Hematopoietic multipotent progenitor cell treated with erythropoietin and hydrocortisone succinate and interleukin-3 and kit ligand, for 4 days (in vitro differentiated cells): Measurements from ENCODE around the gene FCRL2.

Experiments
- DNase-seq: peaks from one replicate; pipeline ENCODE4 v3.0.0-alpha.2; 2015

FCRL2 gene, protein sequence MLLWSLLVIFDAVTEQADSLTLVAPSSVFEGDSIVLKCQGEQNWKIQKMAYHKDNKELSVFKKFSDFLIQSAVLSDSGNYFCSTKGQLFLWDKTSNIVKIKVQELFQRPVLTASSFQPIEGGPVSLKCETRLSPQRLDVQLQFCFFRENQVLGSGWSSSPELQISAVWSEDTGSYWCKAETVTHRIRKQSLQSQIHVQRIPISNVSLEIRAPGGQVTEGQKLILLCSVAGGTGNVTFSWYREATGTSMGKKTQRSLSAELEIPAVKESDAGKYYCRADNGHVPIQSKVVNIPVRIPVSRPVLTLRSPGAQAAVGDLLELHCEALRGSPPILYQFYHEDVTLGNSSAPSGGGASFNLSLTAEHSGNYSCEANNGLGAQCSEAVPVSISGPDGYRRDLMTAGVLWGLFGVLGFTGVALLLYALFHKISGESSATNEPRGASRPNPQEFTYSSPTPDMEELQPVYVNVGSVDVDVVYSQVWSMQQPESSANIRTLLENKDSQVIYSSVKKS

GRCh38 chr1:157776971-157777391 lies at the start of gene FCRL2:
Gene FCRL2 (minus strand): TSS chr1:157777132. CDS start chr1:157777073, 59 bp downstream.
- DNase-seq: peak; percentile 49

DNA sequence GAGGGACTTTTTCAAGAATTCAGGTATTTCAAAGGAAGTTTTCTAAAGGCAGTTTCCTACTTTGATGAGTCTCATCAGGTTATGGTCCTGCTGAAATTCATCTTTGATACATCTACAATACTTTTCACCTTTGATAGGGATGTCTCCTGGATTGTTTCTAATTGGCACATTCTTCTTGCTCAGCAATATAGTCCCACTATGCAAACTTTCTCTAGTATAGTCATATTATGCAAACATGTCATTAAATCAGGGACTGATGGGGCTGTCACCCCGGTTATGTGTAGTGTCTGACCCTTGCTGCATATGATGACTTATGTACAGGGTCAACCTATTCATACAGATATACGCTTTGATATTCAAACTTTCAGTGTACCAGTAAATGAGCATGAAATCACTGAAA lies 43.4 kb upstream of the FCRL2 start:
- DNase-seq: no peak

DNA sequence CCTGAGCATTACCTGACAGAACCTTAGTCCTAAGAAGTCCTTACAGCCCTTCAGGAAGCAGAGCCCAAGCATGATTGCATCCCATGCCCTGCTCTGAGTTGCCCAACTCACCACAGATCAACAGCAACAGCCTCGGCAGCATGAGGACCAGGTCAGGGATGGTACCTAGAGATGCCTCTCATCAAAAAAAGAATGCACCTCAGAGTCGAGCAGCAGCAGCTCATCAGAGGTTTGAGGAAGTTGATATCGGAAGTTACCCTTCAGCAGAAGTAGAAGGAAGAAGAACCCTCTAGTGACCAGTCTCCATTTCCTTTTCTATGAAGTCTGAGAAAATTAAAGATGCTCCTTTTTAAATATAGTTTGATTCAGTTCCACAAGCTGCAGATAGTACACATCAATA lies 43.0 kb upstream of the FCRL2 start, which contains the start of gene FCRL1:
FCRL1 (minus strand) TSS at position 225 of the 400 bp plus-strand sequence; CDS start at position 142, 83 bp downstream.
- peak; percentile 46 for DNase-seq

- DNase-seq: no peak
Observed at GRCh38 chr1:157819215-157819614, 42.3 kb upstream of the FCRL2 start.

- DNase-seq: no peak
Observed at GRCh38 chr1:157813269-157813668, 36.3 kb upstream of the FCRL2 start.

DNA sequence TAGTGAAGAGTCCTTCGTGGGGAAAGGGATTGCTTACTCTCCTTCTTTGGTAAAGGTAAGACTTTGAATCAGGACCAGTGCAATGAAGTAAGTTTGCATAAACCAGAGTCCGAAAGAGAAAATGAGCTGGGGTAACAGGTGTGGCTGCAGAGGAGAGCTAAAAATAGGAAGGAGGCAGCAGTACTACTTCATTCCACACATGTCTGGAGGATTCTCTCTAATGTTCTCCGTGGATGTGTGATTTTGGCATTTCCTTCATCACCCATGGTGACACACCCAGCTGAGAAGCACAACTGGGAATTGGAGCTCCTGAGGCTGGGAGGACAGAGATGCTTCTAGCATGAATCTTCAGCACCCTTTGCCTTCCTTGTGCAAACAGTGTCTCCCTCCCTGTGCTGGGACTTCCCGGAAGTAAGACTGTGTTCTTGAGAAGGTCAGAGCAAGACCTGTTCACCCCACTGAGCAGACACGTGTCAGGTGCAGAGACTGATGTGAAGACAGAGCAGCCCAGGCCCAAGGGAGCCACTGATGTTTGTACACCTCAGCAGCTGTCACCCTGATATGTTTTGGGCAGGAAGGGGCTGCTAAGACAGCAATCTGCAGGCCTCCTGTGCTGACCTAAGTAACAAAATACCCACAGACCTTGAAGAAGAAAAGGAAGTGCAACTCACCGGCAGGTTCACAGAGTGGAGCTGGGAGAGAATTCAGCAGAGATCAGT lies 29.7 kb upstream of the FCRL2 start:
- no peak for DNase-seq

- DNase-seq: no peak
Observed at GRCh38 chr1:157803851-157804250, 26.9 kb upstream of the FCRL2 start.

DNA sequence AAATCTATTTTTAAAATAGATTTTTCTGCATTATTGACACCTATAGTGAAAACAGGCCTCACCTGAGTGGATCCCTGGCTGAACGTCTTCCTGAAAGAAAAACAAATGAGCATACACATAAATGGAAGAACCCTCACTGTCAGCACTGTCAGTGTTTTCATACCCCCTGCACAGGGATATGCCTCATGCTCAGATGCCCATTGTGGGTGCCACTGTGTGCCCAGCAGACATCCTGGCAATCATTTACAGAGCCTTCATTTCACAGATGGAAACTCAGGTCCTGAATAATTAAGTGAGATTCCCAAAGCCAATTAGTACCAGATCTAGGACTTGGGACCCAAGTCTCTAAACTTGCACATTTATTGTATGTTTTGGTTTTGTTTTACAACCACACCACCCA lies 23.1 kb upstream of the FCRL2 start:
- no peak for DNase-seq

DNA sequence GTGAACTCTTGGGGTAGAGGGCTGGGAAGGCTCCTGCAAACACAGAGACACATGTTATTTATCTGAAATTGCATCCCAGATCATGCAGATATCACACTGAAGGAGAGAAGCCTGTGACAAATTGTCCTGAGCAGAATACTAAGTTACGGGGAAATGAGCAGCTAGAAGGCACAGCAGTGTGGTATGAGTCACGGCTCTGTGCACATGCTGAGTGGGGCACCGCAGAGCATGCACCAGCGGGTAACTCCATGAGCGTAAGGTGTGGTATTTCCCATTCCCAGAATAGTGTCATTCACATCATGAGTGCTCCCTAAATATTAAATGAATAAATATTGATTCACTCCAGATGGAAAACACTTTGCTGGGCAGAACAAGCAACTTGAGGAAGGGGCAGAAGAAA lies 21.3 kb upstream of the FCRL2 start:
- no peak for DNase-seq

DNA sequence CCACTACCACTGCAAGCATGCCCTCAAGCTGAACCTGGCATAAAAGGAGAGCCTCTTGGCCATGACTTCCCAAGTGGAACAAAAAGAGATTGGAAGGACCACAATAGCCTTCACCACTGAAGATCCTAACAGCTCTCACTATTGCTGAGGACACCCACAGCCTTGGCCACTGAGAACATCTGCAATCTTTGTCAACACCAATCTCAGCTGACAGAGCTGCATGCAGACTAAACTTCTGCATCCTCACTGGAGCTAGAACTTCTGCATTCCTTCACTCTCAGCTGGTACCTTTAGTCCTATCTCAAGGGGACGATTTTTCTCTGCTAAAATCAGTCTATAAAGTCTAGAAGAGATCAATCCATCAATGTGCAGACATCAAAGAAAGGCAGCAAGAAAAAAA lies 8.3 kb upstream of the FCRL2 start:
- peak; percentile 28 for DNase-seq

GRCh38 chr1:157784801-157785200 lies 7.9 kb upstream of the FCRL2 start:
- DNase-seq: no peak

DNA sequence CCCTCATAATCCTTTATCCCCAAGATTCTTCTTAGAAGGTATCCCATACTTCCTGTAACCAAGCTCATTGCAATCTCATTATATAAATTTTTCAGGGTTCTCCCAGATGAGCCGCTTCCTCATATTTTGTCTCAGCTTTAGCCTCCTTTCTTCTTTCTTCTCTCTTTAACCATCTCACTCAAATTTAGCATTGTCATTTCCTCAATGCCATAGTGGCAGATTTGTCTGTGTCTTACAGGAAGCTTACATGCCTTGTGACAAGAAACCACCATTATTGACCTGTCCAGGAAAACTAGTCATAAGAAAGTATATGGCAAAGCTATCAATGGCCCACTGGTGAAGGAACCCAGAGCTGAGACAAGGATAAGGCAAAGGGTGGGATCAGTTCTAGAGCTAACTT lies 6.0 kb upstream of the FCRL2 start:
- peak; percentile 68 for DNase-seq

DNA sequence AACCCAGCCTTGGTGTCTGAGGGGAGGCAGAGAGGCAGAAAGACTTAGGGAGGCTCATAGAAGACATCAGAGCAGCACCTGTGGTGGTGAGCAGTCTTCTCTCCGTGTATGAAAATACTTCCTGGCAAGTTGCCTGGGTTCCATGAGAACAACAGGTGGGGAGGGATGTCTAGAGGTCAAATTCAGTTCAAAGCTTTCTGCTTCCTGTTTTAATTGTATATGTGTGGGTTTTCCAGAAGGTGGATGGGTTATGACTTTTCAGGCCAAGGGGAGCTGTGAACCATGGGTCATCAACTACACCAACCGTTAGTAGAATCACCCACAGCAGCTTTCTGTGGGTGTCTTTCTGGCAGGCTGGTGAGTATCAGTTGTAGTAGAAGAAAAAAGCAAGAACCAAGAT lies 4.1 kb upstream of the FCRL2 start:
- no peak for DNase-seq

- no peak for DNase-seq
Observed at GRCh38 chr1:157775101-157775870, 1.6 kb downstream of the FCRL2 start.

GRCh38 chr1:157774412-157774811 lies 2.5 kb downstream of the FCRL2 start:
- DNase-seq: no peak

DNA sequence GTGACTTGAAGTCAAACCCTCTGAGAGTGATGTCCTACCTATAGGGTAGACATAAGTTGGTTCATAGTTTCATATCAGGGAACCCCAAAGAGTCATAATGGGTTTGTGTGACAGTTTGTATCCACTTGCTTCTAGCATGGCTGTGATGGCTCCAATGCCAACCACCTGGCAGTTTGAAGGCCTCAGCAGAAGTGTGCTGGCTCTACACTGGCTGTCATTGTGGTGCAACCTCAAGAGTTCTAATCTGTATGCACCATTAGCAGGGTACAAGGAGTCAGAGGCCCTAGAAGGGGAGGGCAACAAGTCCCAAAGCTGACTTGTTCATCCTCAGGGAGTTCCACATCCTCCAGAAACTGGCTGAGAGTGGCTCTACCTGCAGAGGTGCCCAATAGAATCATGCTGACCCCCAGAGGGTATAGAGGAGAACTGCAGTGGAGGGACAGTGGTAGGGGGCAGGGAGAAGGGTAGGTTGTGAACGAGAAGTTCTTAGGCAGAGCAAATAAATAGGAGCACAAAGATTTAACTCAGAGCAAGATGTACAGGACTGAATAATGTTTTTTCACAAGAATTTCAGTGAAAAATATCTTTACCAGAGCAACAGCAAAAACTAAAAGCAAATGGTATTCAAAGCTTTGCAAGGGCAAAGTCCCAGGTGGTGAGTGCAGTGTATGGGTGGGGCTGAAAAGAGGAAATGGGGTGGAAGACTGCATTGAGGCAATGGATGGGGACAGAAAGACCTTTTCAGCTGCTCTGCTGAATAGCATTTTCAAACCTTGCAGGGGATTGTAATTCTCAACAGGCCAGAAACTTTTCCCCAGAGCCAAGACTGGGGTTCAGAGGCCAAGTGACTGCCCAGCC lies 3.2 kb downstream of the FCRL2 start:
- peak; percentile 49 for DNase-seq

DNA sequence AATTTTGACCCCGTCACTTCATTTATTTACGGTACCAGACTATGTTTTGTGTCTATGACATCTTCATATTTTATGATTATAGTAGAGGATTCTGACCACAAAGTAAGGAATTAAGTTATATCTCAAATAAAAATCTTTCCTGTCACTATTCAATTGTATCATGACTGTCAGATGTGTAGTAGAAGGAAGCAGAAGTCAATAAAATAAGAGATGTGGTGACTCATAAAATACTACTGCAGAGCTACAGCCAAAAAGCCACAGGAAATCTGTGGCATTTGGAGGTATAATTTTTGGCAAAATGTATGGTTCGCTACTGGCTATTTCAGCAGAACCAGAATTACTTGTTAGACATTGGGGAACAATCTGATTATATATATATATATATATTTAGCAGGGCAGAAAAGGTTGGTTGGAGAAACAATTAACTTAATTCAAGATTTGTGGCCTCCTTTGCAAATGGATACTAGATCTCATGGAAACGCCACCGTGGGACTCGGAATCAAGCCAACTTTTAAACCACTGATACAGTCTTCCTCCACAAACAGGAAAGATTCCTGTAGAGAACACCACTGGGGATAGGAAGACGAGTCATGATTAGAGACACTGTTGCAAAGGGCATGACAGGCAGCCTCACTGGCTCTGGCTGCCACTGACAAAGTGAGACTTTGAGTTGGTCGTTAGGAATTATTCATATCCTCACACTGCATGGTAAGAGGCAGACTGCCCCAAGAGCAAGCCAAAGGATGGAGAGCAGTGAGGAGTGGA lies 5.1 kb downstream of the FCRL2 start:
- peak; percentile 65 for DNase-seq

DNA sequence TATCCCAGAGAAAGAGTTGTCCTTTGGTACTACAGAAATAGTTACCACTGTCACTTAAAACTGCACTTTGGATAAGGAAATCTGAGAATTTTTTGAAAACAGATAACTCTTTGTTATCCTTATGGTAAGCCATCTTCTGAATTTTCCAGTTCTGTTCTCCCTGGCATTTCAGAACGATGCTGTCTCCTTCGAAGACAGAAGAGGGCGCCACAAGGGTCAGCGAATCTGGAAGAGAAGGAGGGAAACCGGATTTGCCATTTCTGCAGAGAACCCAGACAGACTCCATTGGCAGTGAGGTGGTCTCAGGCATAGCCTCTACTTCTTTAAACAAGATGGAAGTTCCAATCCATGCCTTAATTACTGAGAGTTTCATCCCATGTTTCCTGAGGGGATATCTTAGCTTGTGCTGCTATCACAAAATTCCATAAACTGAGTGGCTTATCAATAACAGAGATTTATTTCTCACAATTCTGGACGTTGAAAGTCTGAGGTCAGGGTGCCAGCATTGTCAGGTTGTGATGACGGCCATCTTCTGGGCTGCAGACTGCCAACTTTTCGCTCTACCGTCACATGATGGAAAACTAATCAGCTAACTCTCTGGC lies 6.4 kb downstream of the FCRL2 start:
- DNase-seq: peak; percentile 21

GRCh38 chr1:157766792-157767191 lies 10.1 kb downstream of the FCRL2 start:
- no peak for DNase-seq

DNA sequence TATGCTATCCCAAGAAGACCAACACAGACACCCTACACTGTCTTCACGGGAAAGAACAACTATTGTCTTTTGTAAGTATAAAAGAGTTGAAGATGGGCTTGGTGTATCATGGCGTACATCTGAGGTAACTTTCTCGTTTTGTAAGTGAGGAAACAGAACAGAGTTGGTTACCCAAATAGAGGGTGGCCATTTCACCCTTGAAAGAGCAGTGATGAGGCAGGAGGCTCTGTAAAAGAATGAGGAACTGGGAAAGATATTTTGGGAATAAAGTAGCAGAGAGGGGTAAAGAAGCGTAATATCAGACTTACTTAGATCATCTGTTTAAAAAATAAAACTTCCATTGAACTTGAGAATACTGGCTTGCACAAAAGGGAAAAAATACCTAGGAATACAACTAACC lies 18.9 kb downstream of the FCRL2 start:
- DNase-seq: no peak

DNA sequence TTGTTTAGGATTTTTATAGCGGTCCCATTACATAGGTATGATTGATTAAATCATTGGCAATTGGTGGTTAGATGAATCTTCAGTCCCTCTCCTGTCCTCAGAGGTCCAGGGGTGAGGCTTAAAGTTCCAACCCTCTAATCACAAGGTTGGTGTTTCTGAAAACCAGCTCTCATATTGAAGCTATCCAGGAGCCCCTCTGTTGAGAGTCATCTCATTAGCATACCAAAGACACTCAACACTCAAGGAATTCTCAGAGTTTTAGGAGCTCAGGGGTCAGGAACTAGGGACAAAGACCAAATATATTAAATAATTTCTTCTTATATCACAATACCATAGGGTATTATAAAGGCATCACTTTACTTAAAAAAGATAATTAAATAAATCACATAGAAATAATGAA lies 23.3 kb downstream of the FCRL2 start:
- no peak for DNase-seq
